Measurements from ENCODE around the gene PLEKHA6.

Gene PLEKHA6

DNA sequence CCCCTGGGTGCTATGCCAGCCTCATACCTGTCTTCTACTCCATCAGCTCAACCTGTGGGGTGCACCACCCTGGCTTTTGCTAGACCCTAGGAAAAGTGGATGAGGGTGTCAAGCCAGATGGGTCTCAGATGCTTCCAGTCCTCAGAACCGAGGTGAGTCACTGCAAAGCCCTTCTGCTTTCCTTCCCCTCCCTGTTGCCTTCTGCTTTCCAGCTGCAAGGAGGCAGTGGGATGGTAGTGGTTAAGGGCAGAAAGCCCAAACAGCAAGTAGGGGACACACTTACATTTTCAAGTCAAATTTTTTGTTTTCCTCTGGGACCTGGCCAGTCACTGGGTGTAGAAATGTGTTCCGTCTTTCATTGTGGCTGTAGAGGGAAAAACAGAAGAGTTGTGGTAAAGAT is 85.3 kb downstream of the PLEKHA6 start:
- Mint-ChIP-seq H3K4me3 (no peak overlapping the region), H3K27me3 (ENCODE audit: low read depth) (peaks cover 3% of the 10 kb centered on the region), H3K9me3 (no peaks in the 10 kb centered on the region), H3K4me1 (ENCODE audit: low read depth) (no peaks in the 10 kb centered on the region), H3K27ac (no peak overlapping the region), H3K36me3 (ENCODE audit: low read depth) (no peaks in the 10 kb centered on the region)

- Mint-ChIP-seq H3K9me3 (no peaks in the 10 kb centered on the region), H3K36me3 (ENCODE audit: low read depth) (no peaks in the 10 kb centered on the region), H3K4me3 (no peak overlapping the region), H3K27me3 (ENCODE audit: low read depth) (peaks cover 7% of the 10 kb centered on the region), H3K4me1 (ENCODE audit: low read depth) (no peaks in the 10 kb centered on the region), H3K27ac (no peak overlapping the region)
Observed at GRCh38 chr1:204272505-204272904, 87.2 kb downstream of the PLEKHA6 start.

DNA sequence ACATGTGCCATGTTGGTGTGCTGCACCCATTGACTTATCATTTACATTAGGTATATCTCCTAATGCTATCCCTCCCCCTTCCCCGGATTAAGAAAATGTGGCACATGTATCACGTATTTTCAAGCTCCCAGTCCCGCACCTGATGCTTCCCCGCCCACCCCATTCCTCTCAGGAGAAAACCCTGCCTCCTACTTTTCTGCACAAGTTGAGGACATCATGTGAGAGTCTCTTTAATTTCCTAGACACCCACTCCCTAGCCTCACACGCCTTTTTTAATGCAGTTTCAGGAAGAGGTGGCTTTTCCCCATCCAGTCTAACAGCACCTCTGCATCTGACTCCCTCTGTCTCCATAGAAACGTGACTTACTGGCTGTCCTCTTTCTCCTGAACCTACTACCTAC is 87.8 kb downstream of the PLEKHA6 start:
- Mint-ChIP-seq H3K9me3 (no peaks in the 10 kb centered on the region), H3K36me3 (ENCODE audit: low read depth) (no peaks in the 10 kb centered on the region), H3K27me3 (ENCODE audit: low read depth) (peaks cover 10% of the 10 kb centered on the region), H3K4me1 (ENCODE audit: low read depth) (no peaks in the 10 kb centered on the region), H3K4me3 (no peak overlapping the region), H3K27ac (no peak overlapping the region)

GRCh38 chr1:204268101-204268500 is 91.6 kb downstream of the PLEKHA6 start:
- H3K4me3 Mint-ChIP-seq = no peak overlapping the region
- H3K27me3 Mint-ChIP-seq (ENCODE audit: low read depth) = peaks cover 11% of the 10 kb centered on the region
- no peak overlapping the region for H3K27ac Mint-ChIP-seq
- no peaks in the 10 kb centered on the region for H3K36me3 Mint-ChIP-seq (ENCODE audit: low read depth)
- no peaks in the 10 kb centered on the region for H3K9me3 Mint-ChIP-seq
- no peaks in the 10 kb centered on the region for H3K4me1 Mint-ChIP-seq (ENCODE audit: low read depth)

DNA sequence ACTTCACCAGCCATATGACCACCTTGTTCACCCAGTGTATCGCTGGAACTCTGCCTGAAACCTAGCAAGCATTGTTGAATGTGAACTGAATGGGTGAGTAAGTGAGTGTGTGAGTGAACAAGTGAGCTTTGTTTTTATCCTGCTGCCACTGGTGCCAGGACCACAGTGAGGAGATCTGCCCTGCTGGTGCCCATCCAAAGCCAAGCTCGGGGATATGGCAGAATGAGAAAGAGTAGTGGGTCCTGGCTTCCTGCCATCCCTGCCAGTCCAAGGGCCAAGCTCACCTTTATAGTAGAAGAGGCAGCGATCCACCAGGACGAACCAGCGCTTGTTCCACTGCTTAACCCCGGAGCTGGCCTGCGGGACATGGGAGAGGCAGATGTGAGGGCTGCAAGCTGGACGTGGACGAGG is 92.5 kb downstream of the PLEKHA6 start:
- H3K27me3 Mint-ChIP-seq (ENCODE audit: low read depth) = peaks cover 11% of the 10 kb centered on the region
- H3K9me3 Mint-ChIP-seq = no peaks in the 10 kb centered on the region
- no peaks in the 10 kb centered on the region for H3K4me1 Mint-ChIP-seq (ENCODE audit: low read depth)
- no peaks in the 10 kb centered on the region for H3K36me3 Mint-ChIP-seq (ENCODE audit: low read depth)
- H3K27ac Mint-ChIP-seq = no peak overlapping the region
- H3K4me3 Mint-ChIP-seq = no peak overlapping the region

GRCh38 chr1:204266504-204267034 is 93.2 kb downstream of the PLEKHA6 start:
- H3K4me3 Mint-ChIP-seq = no peak overlapping the region
- no peaks in the 10 kb centered on the region for H3K4me1 Mint-ChIP-seq (ENCODE audit: low read depth)
- H3K36me3 Mint-ChIP-seq (ENCODE audit: low read depth) = no peaks in the 10 kb centered on the region
- peaks cover 11% of the 10 kb centered on the region for H3K27me3 Mint-ChIP-seq (ENCODE audit: low read depth)
- no peaks in the 10 kb centered on the region for H3K9me3 Mint-ChIP-seq
- H3K27ac Mint-ChIP-seq = no peak overlapping the region

- Mint-ChIP-seq H3K27me3 (ENCODE audit: low read depth) (peaks cover 11% of the 10 kb centered on the region), H3K4me3 (no peak overlapping the region), H3K9me3 (no peaks in the 10 kb centered on the region), H3K4me1 (ENCODE audit: low read depth) (no peaks in the 10 kb centered on the region), H3K36me3 (ENCODE audit: low read depth) (no peaks in the 10 kb centered on the region), H3K27ac (no peak overlapping the region)
Observed at GRCh38 chr1:204265665-204266064, 94.1 kb downstream of the PLEKHA6 start.

- no peaks in the 10 kb centered on the region for H3K36me3 Mint-ChIP-seq (ENCODE audit: low read depth)
- no peak overlapping the region for H3K4me3 Mint-ChIP-seq
- H3K27ac Mint-ChIP-seq = no peak overlapping the region
- no peaks in the 10 kb centered on the region for H3K9me3 Mint-ChIP-seq
- peaks cover 11% of the 10 kb centered on the region for H3K27me3 Mint-ChIP-seq (ENCODE audit: low read depth)
- H3K4me1 Mint-ChIP-seq (ENCODE audit: low read depth) = no peaks in the 10 kb centered on the region
Observed at GRCh38 chr1:204264805-204265204, 94.9 kb downstream of the PLEKHA6 start.

DNA sequence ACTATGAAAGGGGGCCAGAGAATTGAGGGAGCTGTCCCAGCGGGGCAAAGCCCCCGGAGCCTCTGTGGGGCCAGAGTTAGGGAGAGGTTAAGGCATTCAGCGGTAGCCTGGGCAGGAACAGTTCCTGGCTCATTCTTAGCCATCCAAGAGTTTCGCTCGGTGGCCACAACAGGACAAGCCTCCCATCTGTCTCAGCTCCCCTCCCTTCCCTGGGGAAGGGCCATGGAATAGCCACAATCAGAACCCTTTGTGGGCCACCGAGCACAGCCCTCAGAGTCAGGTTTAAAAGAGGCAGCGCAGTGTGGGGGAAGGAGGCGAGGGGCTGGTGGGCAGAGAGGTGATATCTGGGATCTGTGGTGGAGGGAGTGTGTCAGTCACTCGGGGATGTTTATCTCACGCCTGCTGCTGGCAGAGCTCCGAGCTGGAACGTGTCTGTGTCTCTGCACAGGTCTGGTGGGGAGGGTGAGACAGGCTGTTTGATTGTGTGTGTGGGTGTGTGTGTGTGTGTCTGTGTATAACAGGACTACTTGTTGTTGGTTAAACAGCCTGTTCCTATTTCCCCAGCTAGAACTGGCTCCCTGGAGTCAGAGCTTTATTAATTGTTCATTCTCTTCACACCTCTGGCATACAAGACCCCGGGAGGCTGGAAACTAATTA is 96.3 kb downstream of the PLEKHA6 start:
- Mint-ChIP-seq H3K36me3 (ENCODE audit: low read depth) (no peaks in the 10 kb centered on the region), H3K27me3 (ENCODE audit: low read depth) (peaks cover 4% of the 10 kb centered on the region), H3K27ac (no peak overlapping the region), H3K4me1 (ENCODE audit: low read depth) (no peaks in the 10 kb centered on the region), H3K9me3 (no peaks in the 10 kb centered on the region), H3K4me3 (no peak overlapping the region)

GRCh38 chr1:204262506-204263253 is 97.0 kb downstream of the PLEKHA6 start:
- no peaks in the 10 kb centered on the region for H3K36me3 Mint-ChIP-seq (ENCODE audit: low read depth)
- H3K27ac Mint-ChIP-seq = no peak overlapping the region
- H3K9me3 Mint-ChIP-seq = no peaks in the 10 kb centered on the region

DNA sequence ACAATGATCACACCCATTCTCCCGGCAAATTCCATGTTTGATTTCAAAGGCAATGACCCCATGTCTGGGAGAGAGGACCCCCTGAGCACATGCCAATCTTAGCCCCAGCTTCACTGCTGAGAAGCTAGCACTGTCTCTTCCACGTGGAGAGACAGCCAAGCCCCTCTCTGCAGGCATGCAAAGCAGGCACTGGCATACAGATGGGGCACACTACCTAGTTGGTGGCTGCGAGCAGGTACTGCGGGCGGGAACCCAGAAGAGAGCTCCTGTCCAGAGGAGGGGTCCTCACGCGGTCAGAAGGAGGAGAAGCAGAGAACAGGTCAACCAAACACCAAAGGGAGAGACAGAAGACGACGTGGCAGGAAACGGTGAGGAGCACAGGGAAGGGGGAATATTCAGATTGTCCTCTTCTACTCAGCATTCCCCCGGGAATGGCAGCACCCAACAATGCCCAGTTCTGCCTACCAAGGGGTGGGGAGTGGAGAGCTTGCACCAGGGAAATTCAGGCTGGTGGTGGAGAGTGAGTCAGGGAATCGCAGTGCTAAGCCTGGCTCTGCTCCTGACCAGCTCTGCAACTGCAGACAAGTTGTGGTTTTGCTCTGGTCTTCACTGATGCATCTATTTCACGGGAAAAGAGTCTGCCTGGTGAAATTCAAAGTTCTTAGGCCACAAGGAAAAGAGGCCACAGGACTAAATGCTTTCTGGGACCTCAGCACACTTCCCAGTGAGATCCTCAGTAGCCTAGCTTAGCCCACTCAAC is 97.8 kb downstream of the PLEKHA6 start:
- no peak overlapping the region for H3K27ac Mint-ChIP-seq
- peaks cover 1% of the 10 kb centered on the region for H3K4me1 Mint-ChIP-seq (ENCODE audit: low read depth)
- no peak overlapping the region for H3K4me3 Mint-ChIP-seq
- no peaks in the 10 kb centered on the region for H3K9me3 Mint-ChIP-seq
- no peaks in the 10 kb centered on the region for H3K36me3 Mint-ChIP-seq (ENCODE audit: low read depth)
- H3K27me3 Mint-ChIP-seq (ENCODE audit: low read depth) = peaks cover under 1% of the 10 kb centered on the region

More at GRCh38 chr1:204262506-204263253, 97.0 kb downstream of the PLEKHA6 start:
- Mint-ChIP-seq H3K4me1 (ENCODE audit: low read depth) (peaks cover 1% of the 10 kb centered on the region), H3K27me3 (ENCODE audit: low read depth) (peaks cover 4% of the 10 kb centered on the region), H3K4me3 (no peak overlapping the region)

- H3K27ac Mint-ChIP-seq = no peak overlapping the region
- H3K4me3 Mint-ChIP-seq = no peak overlapping the region
- no peaks in the 10 kb centered on the region for H3K27me3 Mint-ChIP-seq (ENCODE audit: low read depth)
- no peaks in the 10 kb centered on the region for H3K36me3 Mint-ChIP-seq (ENCODE audit: low read depth)
- peaks cover 1% of the 10 kb centered on the region for H3K4me1 Mint-ChIP-seq (ENCODE audit: low read depth)
- no peaks in the 10 kb centered on the region for H3K9me3 Mint-ChIP-seq
Observed at GRCh38 chr1:204261266-204261665, 98.5 kb downstream of the PLEKHA6 start.

DNA sequence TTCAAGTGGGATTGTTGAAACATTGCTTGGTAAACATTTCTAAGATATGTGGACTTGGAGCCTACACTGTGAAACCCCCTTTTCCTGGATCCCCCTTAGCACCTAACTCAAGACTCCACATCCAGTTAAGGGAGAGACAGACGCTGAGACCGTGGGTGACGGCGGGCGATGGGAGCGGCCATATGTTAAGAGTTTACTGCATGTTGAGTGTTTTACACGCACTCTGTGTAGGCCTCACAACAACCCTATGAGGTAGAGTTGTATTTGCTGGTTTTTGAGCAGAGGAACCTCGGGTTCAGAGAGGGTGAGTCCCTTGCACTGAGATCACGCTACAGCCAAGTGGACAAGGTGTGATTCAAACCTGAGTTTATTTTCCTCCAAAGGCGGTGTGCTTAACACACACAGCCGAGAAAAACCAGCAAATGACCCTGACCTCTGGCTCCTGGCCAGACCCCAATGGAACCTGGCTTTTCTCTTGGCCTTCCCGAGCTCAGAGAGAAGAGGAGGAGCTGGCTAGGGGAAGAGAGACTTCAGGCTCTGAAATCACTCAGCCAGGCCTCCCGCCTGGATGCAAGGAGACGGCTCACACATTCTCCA is 99.0 kb downstream of the PLEKHA6 start:
- no peak overlapping the region for H3K4me3 Mint-ChIP-seq
- H3K9me3 Mint-ChIP-seq = no peaks in the 10 kb centered on the region
- no peaks in the 10 kb centered on the region for H3K36me3 Mint-ChIP-seq (ENCODE audit: low read depth)
- no peaks in the 10 kb centered on the region for H3K27me3 Mint-ChIP-seq (ENCODE audit: low read depth)
- H3K4me1 Mint-ChIP-seq (ENCODE audit: low read depth) = peaks cover 1% of the 10 kb centered on the region
- H3K27ac Mint-ChIP-seq = no peak overlapping the region

DNA sequence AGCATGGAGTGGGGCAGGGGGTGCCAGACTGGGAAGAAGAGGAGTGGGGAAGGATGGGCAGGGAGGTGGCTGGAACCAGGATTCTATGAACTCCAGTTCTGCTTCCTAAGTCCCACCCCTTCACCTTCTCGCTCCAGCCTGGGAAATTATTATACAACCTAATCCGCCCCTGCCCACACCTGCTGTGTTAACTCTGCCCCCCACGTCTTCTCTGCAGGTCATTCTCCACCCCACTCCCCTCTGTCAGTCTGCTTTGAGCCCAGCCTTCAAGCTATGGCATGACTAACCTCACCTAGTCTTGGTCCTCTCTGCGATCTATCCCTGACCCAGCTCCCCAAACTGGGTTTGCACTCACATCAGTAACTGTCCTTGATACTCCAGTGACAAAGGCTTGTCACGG is 99.9 kb downstream of the PLEKHA6 start:
- no peak overlapping the region for H3K4me3 Mint-ChIP-seq
- no peak overlapping the region for H3K27ac Mint-ChIP-seq
- H3K4me1 Mint-ChIP-seq (ENCODE audit: low read depth) = peaks cover 1% of the 10 kb centered on the region
- H3K9me3 Mint-ChIP-seq = no peaks in the 10 kb centered on the region
- no peaks in the 10 kb centered on the region for H3K27me3 Mint-ChIP-seq (ENCODE audit: low read depth)
- H3K36me3 Mint-ChIP-seq (ENCODE audit: low read depth) = no peaks in the 10 kb centered on the region
